Common myeloid progenitor, CD34-positive (primary cell): Measurements from ENCODE around the gene EIF4E2.

Source experiments
- CTCF ChIA-PET: fragments of 350-600 bp; sonication (Branson Sonifier 250); formaldehyde crosslinking; loops from one replicate; lab custom pipeline; 2021; ENCODE audit warnings: antibody characterized with exemption; lab: Charles Lee
- POLR2A ChIA-PET: fragments of 350-600 bp; sonication (Branson Sonifier 250); formaldehyde crosslinking; loops from one replicate; lab custom pipeline; 2021; ENCODE audit warnings: antibody characterized with exemption; lab: Charles Lee
- DNase-seq, 3 donors: peaks; one replicate each; pipeline versions ENCODE4 v3.0.0 to v3.0.0-alpha.2; 2013
- H3K27ac ChIP-seq, 2 experiments: 1 replicate in 1 of 2; 2 replicates in 1 of 2; pipeline ENCODE4 v1.7.0; 2013; ENCODE audit warnings: inconsistent platforms in 2 of 2, low read length in 2 of 2, mild to moderate bottlenecking in 2 of 2, low read depth in 1 of 2, moderate library complexity in 1 of 2; ENCODE audit not compliant: severe bottlenecking in 2 of 2, insufficient read depth in 1 of 2, poor library complexity in 1 of 2
- H3K27me3 ChIP-seq, 5 experiments: replicated peaks in 2 of 5; 1 replicate in 3 of 5; 2 replicates in 2 of 5; pipeline versions ENCODE4 v1.6.1 to v1.7.0; 2013; ENCODE audit warnings: low read length in 4 of 5, mild to moderate bottlenecking in 2 of 5, moderate library complexity in 2 of 5, inconsistent platforms in 1 of 5; ENCODE audit not compliant: insufficient read depth in 5 of 5, control insufficient read depth in 4 of 5
- H3K36me3 ChIP-seq, 4 experiments: 1 replicate in 2 of 4; 2 replicates in 2 of 4; pipeline versions ENCODE4 v1.6.1 to v1.7.0; 2013; ENCODE audit warnings: low read length in 3 of 4, control low read depth in 1 of 4, mild to moderate bottlenecking in 1 of 4; ENCODE audit not compliant: control insufficient read depth in 4 of 4, insufficient read depth in 4 of 4
- H3K4me1 ChIP-seq, 4 experiments: 1 replicate in 3 of 4; 2 replicates in 1 of 4; pipeline versions ENCODE4 v1.6.1 to v1.7.1; 2013; ENCODE audit warnings: low read length in 3 of 4, mild to moderate bottlenecking in 3 of 4, control low read depth in 1 of 4, inconsistent platforms in 1 of 4, moderate library complexity in 1 of 4; ENCODE audit not compliant: control insufficient read depth in 4 of 4, insufficient read depth in 4 of 4; ENCODE audit errors: control extremely low read depth in 1 of 4
- H3K4me3 ChIP-seq, 7 experiments: 1 replicate in 4 of 7; 2 replicates in 3 of 7; pipeline versions ENCODE4 v1.5.1 to v1.7.0; 2013; ENCODE audit warnings: mild to moderate bottlenecking in 7 of 7, low read length in 6 of 7, moderate library complexity in 6 of 7, inconsistent platforms in 2 of 7, low read depth in 2 of 7, control low read depth in 1 of 7; ENCODE audit not compliant: insufficient read depth in 4 of 7, control insufficient read depth in 1 of 7; ENCODE audit errors: extremely low read depth in 1 of 7
- H3K9me3 ChIP-seq, 5 experiments: 1 replicate in 4 of 5; 2 replicates in 1 of 5; pipeline versions ENCODE4 v1.6.1 to v1.7.1; 2013; ENCODE audit warnings: low read length in 4 of 5, mild to moderate bottlenecking in 2 of 5, inconsistent platforms in 1 of 5, low read depth in 1 of 5, moderate library complexity in 1 of 5; ENCODE audit not compliant: control insufficient read depth in 4 of 5, insufficient read depth in 2 of 5; ENCODE audit errors: control extremely low read depth in 1 of 5
- WGBS: methylation state at CpG from one replicate; pipeline ENCODE4 v1.1.5; 2013; ENCODE audit not compliant: insufficient coverage; 5-methylcytosine and 5-hydroxymethylcytosine counted together

Gene EIF4E2

DNA sequence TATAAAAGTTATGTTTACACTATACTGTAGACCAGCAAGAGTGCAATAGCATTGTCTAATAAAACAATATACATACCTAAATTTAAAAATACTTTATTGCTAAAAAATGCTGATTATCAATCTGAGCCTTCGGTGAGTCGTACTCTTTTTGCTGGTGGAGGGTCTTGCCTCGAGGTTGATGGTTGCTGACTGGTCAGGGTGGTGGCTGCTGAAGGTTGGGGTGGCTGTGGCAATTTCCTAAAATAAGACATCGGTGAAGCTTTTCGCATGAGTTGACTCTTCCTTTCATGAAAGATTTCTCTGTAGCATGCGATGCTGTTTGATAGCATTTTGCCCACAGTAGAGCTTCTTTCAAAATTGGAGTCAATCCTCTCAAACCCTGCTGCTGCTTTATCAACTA, 2.5 kb upstream of the EIF4E2 start:
- WGBS, result 97% methylated on average over 6 of the region's 6 CpGs
- ChIA-PET CTCF (no interaction called here), POLR2A (no interaction called here)
- Histone ChIP-seq H3K27me3 (no peaks in the 10 kb centered on the region), H3K9me3 (peaks cover 0 to 4% (median 0%) of the 10 kb centered on the region in 5 experiments), H3K4me1 (peaks cover 5 to 22% (median 15%) of the 10 kb centered on the region in 4 experiments), H3K36me3 (peaks cover 7 to 23% (median 18%) of the 10 kb centered on the region in 4 experiments), H3K27ac (no peak overlapping the region), H3K4me3 (no peak overlapping the region)
- no peak for DNase-seq

DNA sequence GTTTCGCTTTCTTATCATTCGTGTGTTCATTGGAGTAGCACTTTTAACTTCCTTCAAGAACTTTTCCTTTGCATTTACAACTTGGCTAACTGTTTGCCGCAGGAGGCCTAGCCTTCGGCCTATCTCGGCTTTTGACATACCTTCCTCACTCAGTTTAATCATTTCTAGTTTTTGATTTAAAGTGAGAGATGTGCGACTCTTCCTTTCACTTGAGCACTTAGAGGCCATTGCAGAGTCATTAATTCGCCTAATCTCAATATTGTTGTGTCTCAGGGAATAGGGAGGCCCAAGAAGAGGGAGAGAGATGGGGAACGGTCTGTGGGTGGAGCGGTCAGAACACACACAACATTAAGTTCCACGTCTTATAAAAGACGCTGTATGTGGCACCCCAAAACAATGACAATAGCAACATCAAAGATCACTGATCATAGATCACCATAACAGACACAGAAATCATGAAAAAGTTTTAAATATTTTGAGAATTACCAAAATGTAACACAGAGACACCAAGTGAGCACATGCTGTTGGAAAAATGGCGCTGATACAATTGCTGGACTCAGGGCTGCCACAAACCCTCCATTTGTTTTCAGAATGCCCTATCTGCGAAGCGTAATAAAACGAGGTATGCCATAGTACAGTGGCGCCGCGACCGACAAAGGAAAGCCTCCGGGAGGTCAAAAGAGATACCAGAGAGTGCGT, 685 bp upstream of the EIF4E2 start:
- 17% methylated on average over 12 of the region's 21 CpGs for WGBS
- Histone ChIP-seq H3K36me3 (peaks cover 7 to 24% (median 17%) of the 10 kb centered on the region in 4 experiments), H3K27me3 (no peaks in the 10 kb centered on the region), H3K4me1 (peaks cover 11 to 28% (median 18%) of the 10 kb centered on the region in 4 experiments), H3K4me3 (peak overlapping the region; percentile 79 to 91 (median 87)), H3K27ac (peak overlapping the region; percentile 74 to 90), H3K9me3 (peaks cover 0 to 4% (median 0%) of the 10 kb centered on the region in 5 experiments)
- peak in 1 of 3 donors; percentile 68 for DNase-seq
- CTCF ChIA-PET, result interaction anchor here (0.6 to 1.6 kb wide), 3 partner anchors 18 to 28 kb away, joined by 3 to 4 read pairs (median 3); no protein-coding TSS in a partner anchor
- POLR2A ChIA-PET, result interaction anchor here (1.2 kb wide), 1 partner anchor 26 kb away, joined by 3 read pairs; no protein-coding TSS in a partner anchor

DNA sequence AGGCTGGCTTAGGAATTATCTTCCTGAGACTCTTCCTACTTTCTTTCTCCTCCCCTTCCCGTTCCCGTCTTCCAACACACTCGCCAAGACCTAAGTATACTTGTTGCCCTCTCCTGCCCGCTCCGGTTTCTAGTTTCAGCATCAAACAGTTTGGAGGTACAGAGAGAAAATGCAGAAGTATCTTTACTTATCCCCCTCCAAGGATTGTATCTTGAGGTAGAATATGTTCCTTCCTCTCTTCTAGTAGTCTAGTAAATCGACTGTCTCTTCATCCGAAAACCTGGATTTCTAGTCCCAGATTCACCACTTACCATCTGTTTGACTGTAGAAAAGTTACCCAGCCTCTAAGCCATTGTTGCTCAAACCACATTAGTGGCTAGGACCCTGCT, 755 bp downstream of the EIF4E2 start:
- H3K27ac ChIP-seq, result peak overlapping the region; percentile 74 to 90
- H3K27me3 ChIP-seq, result no peaks in the 10 kb centered on the region
- peaks cover 3 to 27% (median 14%) of the 10 kb centered on the region in 4 experiments for H3K36me3 ChIP-seq
- peak in 2 of 3 donors; percentile 65 to 73 for DNase-seq
- WGBS, result 0% methylated on average over 1 of the region's 7 CpGs
- peaks cover 0 to 4% (median 0%) of the 10 kb centered on the region in 5 experiments for H3K9me3 ChIP-seq
- CTCF ChIA-PET, result interaction anchor here (1.6 kb wide), 1 partner anchor 29 kb away, joined by 4 read pairs; no protein-coding TSS in a partner anchor
- POLR2A ChIA-PET, result interaction anchor here (0.6 to 1.2 kb wide), 3 partner anchors 11 to 40 kb away, joined by 3 to 4 read pairs (median 3); no protein-coding TSS in a partner anchor
- H3K4me3 ChIP-seq, result peak overlapping the region; percentile 70 to 91 (median 87)
- peaks cover 11 to 27% (median 16%) of the 10 kb centered on the region in 4 experiments for H3K4me1 ChIP-seq

DNA sequence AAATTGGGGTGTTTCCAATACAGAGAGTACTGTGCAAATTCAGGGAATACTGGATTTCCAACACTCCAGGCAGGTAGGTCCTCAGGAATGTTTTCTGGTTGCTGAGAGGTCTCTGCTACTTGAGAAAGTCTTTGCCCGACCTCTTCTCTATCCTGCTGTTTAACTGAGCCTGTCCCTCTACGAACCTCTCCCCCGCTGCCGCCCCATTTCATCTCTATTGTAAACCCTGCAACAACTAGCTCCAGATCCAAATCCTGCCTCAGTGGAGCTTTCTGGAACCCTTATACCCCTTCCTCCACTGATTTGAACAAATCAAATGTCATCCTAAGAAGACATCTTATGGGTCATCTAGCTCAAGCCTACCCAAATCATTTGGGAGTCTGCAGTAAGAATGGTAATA, 1.3 kb downstream of the EIF4E2 start:
- WGBS, result 92% methylated on average over 4 of the region's 4 CpGs
- Histone ChIP-seq H3K36me3 (peaks cover 4 to 28% (median 12%) of the 10 kb centered on the region in 4 experiments), H3K4me3 (peak overlapping the region in 4 of 7 experiments; percentile 86 to 91 (median 90)), H3K27me3 (no peaks in the 10 kb centered on the region), H3K27ac (no peak overlapping the region), H3K4me1 (peaks cover 11 to 23% (median 14%) of the 10 kb centered on the region in 4 experiments), H3K9me3 (peaks cover 0 to 3% (median 0%) of the 10 kb centered on the region in 5 experiments)
- POLR2A ChIA-PET, result no interaction called here
- CTCF ChIA-PET, result no interaction called here
- DNase-seq, result no peak

DNA sequence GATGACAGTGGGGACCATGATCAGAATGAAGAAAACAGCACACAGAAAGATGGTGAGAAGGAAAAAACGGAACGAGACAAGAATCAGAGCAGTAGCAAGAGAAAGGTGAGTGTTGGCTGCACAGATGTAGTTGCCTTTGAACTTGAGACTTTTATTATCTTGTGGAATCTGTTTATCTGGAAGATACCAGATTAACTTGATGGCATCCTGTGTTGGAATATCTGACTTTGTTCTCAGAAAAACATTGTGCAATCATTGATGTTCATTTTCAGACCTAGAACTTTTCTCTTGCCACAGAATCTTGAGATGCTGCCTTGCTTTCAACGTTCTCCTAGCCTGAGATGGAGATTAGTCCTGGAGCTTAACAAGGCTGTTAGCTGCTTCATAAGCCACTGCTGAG, 5.9 kb downstream of the EIF4E2 start:
- peaks cover 12 to 48% (median 31%) of the 10 kb centered on the region in 4 experiments for H3K36me3 ChIP-seq
- no peak overlapping the region for H3K4me3 ChIP-seq
- no peaks in the 10 kb centered on the region for H3K9me3 ChIP-seq
- 97% methylated on average over 3 of the region's 3 CpGs for WGBS
- peaks cover 5 to 13% (median 10%) of the 10 kb centered on the region in 4 experiments for H3K4me1 ChIP-seq
- DNase-seq, result no peak
- no peak overlapping the region for H3K27ac ChIP-seq
- ChIA-PET POLR2A (no interaction called here), CTCF (no interaction called here)
- H3K27me3 ChIP-seq, result no peaks in the 10 kb centered on the region

DNA sequence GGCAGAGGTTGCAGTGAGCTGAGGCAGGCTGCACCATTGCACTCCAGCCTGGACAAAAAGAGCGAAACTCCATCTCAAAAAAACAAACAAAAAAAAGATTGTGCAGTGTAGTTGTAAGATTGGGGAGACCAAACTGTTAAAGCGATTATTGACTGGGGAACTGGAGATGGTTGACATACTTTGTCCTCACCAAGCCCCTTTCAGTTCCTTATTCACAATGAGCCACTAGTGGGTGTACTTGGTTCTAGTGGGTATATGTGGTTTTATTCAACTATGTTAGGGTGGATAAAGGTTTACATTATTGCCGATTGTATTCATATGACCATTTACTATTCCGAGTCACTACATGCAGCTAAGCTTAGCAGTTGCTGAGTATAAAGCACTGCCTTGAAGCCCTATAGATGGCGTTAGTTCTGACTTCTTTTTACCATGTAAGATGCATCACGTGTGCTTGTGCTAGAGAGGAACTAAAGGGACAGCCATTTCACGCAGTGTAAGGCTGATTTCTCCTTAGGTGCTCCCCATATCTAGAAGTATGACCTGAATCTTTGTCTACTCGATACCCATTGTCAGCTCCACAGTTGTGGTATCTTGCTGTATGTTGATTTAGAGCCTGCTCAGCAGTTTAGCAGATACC, 12.1 kb downstream of the EIF4E2 start:
- ChIA-PET CTCF (interaction anchor here (1.3 to 2.1 kb wide), 2 partner anchors 9 kb away, joined by 4 to 8 read pairs; no protein-coding TSS in a partner anchor), POLR2A (interaction anchor here (1.5 kb wide), 1 partner anchor 12 kb away, joined by 4 read pairs; the partner anchor contains the start of gene EIF4E2)
- Histone ChIP-seq H3K4me3 (no peak overlapping the region), H3K9me3 (no peaks in the 10 kb centered on the region), H3K36me3 (peaks cover 10 to 78% (median 49%) of the 10 kb centered on the region in 4 experiments), H3K27me3 (no peaks in the 10 kb centered on the region), H3K4me1 (no peaks in the 10 kb centered on the region), H3K27ac (no peak overlapping the region)
- DNase-seq, result no peak
- 94% methylated on average over 7 of the region's 8 CpGs for WGBS
